GM23338 (cell line): ENCODE results near the gene SLC45A1. TPM values are rescaled to one million over a fixed set of nuclear protein-coding genes. Genes with fewer than 3 reads are reported as not detected.

Experiments used
- ATAC-seq: fragments of 200-7000 bp; cut with Tn5 transposase; 3 replicates; pipeline ENCODE4 v1.9.1; 2020
- DNase-seq: peaks from one replicate; pipeline ENCODE4 v3.0.0-alpha.2; 2015; ENCODE audit warnings: low spot score
- H2AFZ ChIP-seq: fragments of 200-600 bp; sonication (generic); 2 replicates; pipeline ENCODE4 v1.8.0; 2016; ENCODE audit warnings: antibody characterized with exemption, mild to moderate bottlenecking, moderate library complexity
- H3F3A ChIP-seq: fragments of 200-600 bp; sonication (generic); replicated peaks from 2 replicates; pipeline ENCODE4 v1.8.0; 2017; ENCODE audit warnings: antibody characterized with exemption, mixed run types, low read depth
- H3K27ac ChIP-seq: fragments of 200-600 bp; sonication (generic); 2 replicates; pipeline ENCODE4 v1.6.1; 2016; ENCODE audit warnings: low read depth
- H3K27me3 ChIP-seq: fragments of 200-600 bp; sonication (generic); 2 replicates; pipeline ENCODE4 v1.8.0; 2016; ENCODE audit warnings: mild to moderate bottlenecking, mixed run types, moderate library complexity; ENCODE audit not compliant: insufficient read depth
- H3K36me3 ChIP-seq: fragments of 200-600 bp; sonication (generic); 2 replicates; pipeline ENCODE4 v1.8.0; 2016; ENCODE audit warnings: mild to moderate bottlenecking; ENCODE audit not compliant: insufficient read depth
- H3K4me1 ChIP-seq: fragments of 200-600 bp; sonication (generic); 2 replicates; pipeline ENCODE4 v1.8.0; 2016; ENCODE audit warnings: mild to moderate bottlenecking, moderate library complexity; ENCODE audit not compliant: insufficient read depth
- H3K4me2 ChIP-seq: fragments of 200-600 bp; sonication (generic); 2 replicates; pipeline ENCODE4 v1.7.1; 2017; ENCODE audit warnings: mixed run types
- H3K4me3 ChIP-seq: fragments of 200-600 bp; sonication (generic); 2 replicates; pipeline ENCODE4 v1.6.1; 2016; ENCODE audit warnings: mixed run types
- H3K79me2 ChIP-seq: fragments of 200-600 bp; sonication (generic); replicated peaks from 2 replicates; pipeline ENCODE4 v1.8.0; 2017; ENCODE audit warnings: mild to moderate bottlenecking; ENCODE audit not compliant: insufficient read depth
- H3K9me2 ChIP-seq: fragments of 200-600 bp; sonication (generic); 2 replicates; pipeline ENCODE4 v1.8.0; 2017; ENCODE audit not compliant: insufficient read depth
- H4K20me1 ChIP-seq: fragments of 200-600 bp; sonication (generic); replicated peaks from 2 replicates; pipeline ENCODE4 v1.8.0; 2017; ENCODE audit warnings: mild to moderate bottlenecking; ENCODE audit not compliant: insufficient read depth
- H3K27ac Mint-ChIP-seq: 2 replicates; pipeline ENCODE4 v1.8.0; 2020; ENCODE audit warnings: inconsistent platforms, mild to moderate bottlenecking, moderate library complexity, mixed read lengths
- H3K27me3 Mint-ChIP-seq: 3 replicates; pipeline ENCODE4 v1.8.0; 2022; ENCODE audit warnings: low read depth, mild to moderate bottlenecking, moderate library complexity, mixed read lengths, inconsistent platforms; ENCODE audit not compliant: insufficient read depth, poor library complexity
- H3K36me3 Mint-ChIP-seq: 3 replicates; pipeline ENCODE4 v1.8.0; 2021; ENCODE audit warnings: low read depth, mild to moderate bottlenecking, inconsistent platforms, moderate library complexity, mixed read lengths
- H3K4me1 Mint-ChIP-seq: 3 replicates; pipeline ENCODE4 v1.8.0; 2020; ENCODE audit warnings: mild to moderate bottlenecking, inconsistent platforms, mixed read lengths
- H3K4me3 Mint-ChIP-seq: 3 replicates; pipeline ENCODE4 v1.8.0; 2021; ENCODE audit warnings: moderate library complexity, mild to moderate bottlenecking, inconsistent platforms, mixed read lengths
- H3K9me3 Mint-ChIP-seq: 3 replicates; pipeline ENCODE4 v1.8.0; 2020; ENCODE audit warnings: moderate library complexity, mild to moderate bottlenecking, inconsistent platforms, mixed read lengths
- EZH2 ChIP-seq: fragments of 200-600 bp; sonication (generic); IDR thresholded peaks from one replicate; pipeline ENCODE4 v1.8.0; 2017; ENCODE audit warnings: antibody characterized with exemption, mild to moderate bottlenecking, low read depth; ENCODE audit not compliant: unreplicated experiment
- EZH2phosphoT487 ChIP-seq: fragments of 200-600 bp; sonication (generic); IDR thresholded peaks from one replicate; pipeline ENCODE4 v1.8.1; 2018; ENCODE audit warnings: antibody characterized with exemption; ENCODE audit not compliant: unreplicated experiment
- JUNB ChIP-seq: IDR thresholded peaks from one replicate; pipeline ENCODE4 v1.6.1; 2016; ENCODE audit warnings: antibody characterized with exemption; ENCODE audit not compliant: unreplicated experiment
- NANOG ChIP-seq: IDR thresholded peaks from 2 replicates; pipeline ENCODE4 v1.6.1; 2016; ENCODE audit warnings: antibody characterized with exemption, borderline replicate concordance
- POLR2AphosphoS5 ChIP-seq: IDR thresholded peaks from 2 replicates; pipeline ENCODE4 v1.6.1; 2016; ENCODE audit warnings: antibody characterized with exemption, low read depth
- STAT1 ChIP-seq: IDR thresholded peaks from one replicate; pipeline ENCODE4 v1.6.1; 2016; ENCODE audit warnings: antibody characterized with exemption; ENCODE audit not compliant: unreplicated experiment
- ZNF114 ChIP-seq: fragments of 250-450 bp; sonication (Bioruptor Pico); IDR thresholded peaks from 2 replicates; pipeline ENCODE4 v1.5.0; 2020; ENCODE audit warnings: mild to moderate bottlenecking, moderate library complexity
- ZNF331 ChIP-seq: fragments of 250-450 bp; sonication (Bioruptor Pico); IDR thresholded peaks from 2 replicates; pipeline ENCODE4 v1.5.0; 2020; ENCODE audit warnings: low read depth, mild to moderate bottlenecking, moderate library complexity
- polyA plus RNA-seq: library from polyadenylated mRNA; unstranded; fragments of >200 nt; fragmentation: Nextera tagmentation; extraction: Ambion mirVana; gene quantifications from 2 replicates; pipeline ENCODE4 v1.2.1, GENCODE V29; 2016
- total RNA-seq: library from RNA; depleted of rRNA; stranded (reverse); fragments of >200 nt; shearing (Covaris generic); gene quantifications from 2 replicates; pipeline ENCODE4 v1.2.3, GENCODE V29; 2014
- TF ChIP-seq, protein P1 (sequence below), 2 experiments: fragments of 200-600 bp in 1 of 2; sonication (generic) in 1 of 2; conservative IDR thresholded peaks; 2 replicates each; pipeline versions ENCODE4 v1.5.1 to v1.6.1; 2016 to 2017; ENCODE audit warnings: antibody characterized with exemption in 2 of 2, low read depth in 2 of 2, mild to moderate bottlenecking in 2 of 2, moderate library complexity in 1 of 2
- TF ChIP-seq, protein P2 (sequence below): IDR thresholded peaks from one replicate; pipeline ENCODE4 v1.6.1; 2018; ENCODE audit warnings: antibody characterized with exemption; ENCODE audit not compliant: unreplicated experiment
- TF ChIP-seq, protein P3 (sequence below): fragments of 250-450 bp; sonication (Bioruptor Pico); IDR thresholded peaks from 2 replicates; pipeline ENCODE4 v1.5.0; 2020; ENCODE audit warnings: mild to moderate bottlenecking, moderate library complexity

SLC45A1 gene
- total and polyA plus RNA-seq, 2 experiments from 2014 or later: 1.3 to 2.3 TPM

DNA sequence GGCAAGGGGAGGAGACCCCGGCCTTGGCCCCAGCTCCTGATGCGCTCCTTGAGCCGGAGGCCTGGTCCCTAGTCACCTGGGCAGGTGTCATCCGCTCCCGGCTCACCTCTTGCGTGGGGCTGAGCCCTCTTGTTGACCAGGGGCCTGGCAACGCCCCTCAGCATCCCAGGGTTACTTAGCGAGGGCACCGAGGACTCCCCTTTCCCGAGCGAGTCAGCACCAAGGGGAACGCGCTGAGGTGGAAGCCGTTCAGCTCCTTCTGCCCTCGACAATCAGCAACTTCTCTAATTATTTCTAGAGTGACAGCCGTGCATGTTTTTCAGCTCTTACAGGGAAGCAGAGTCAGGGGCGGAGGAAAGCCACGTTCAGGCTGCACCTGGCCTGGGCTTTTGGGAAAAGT is 522 bp downstream of the SLC45A1 start (continued):
- TF ChIP-seq, protein P1, sequence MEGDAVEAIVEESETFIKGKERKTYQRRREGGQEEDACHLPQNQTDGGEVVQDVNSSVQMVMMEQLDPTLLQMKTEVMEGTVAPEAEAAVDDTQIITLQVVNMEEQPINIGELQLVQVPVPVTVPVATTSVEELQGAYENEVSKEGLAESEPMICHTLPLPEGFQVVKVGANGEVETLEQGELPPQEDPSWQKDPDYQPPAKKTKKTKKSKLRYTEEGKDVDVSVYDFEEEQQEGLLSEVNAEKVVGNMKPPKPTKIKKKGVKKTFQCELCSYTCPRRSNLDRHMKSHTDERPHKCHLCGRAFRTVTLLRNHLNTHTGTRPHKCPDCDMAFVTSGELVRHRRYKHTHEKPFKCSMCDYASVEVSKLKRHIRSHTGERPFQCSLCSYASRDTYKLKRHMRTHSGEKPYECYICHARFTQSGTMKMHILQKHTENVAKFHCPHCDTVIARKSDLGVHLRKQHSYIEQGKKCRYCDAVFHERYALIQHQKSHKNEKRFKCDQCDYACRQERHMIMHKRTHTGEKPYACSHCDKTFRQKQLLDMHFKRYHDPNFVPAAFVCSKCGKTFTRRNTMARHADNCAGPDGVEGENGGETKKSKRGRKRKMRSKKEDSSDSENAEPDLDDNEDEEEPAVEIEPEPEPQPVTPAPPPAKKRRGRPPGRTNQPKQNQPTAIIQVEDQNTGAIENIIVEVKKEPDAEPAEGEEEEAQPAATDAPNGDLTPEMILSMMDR (conservative IDR thresholded peaks at IDR 0.05; ENCODE audit: low read depth in 2 of 2): no peak
- TF ChIP-seq ZNF114 (CRISPR knock-in tag): no peak

DNA sequence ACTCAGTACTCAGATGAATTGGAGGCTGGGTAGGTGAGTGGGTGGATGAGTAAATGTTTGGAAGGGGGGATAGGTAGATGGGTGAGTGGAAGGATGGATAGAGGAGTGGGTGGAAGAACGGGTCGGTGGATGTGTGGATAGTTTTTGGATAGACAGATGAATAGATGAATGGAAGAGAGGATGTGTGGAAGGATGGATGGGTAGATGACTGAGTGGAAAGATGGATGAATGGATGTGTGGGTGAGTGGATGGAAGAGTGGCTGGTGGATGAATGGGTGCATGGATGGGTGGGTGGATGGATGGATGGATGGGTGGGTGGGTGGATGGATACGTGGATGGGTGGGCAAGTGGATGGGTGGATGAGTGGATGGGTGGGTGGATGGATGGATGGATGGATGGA is 3.7 kb downstream of the SLC45A1 start:
- peaks cover 26% of the 10 kb centered on the region for H3K27me3 Mint-ChIP-seq
- TF ChIP-seq, protein P2, sequence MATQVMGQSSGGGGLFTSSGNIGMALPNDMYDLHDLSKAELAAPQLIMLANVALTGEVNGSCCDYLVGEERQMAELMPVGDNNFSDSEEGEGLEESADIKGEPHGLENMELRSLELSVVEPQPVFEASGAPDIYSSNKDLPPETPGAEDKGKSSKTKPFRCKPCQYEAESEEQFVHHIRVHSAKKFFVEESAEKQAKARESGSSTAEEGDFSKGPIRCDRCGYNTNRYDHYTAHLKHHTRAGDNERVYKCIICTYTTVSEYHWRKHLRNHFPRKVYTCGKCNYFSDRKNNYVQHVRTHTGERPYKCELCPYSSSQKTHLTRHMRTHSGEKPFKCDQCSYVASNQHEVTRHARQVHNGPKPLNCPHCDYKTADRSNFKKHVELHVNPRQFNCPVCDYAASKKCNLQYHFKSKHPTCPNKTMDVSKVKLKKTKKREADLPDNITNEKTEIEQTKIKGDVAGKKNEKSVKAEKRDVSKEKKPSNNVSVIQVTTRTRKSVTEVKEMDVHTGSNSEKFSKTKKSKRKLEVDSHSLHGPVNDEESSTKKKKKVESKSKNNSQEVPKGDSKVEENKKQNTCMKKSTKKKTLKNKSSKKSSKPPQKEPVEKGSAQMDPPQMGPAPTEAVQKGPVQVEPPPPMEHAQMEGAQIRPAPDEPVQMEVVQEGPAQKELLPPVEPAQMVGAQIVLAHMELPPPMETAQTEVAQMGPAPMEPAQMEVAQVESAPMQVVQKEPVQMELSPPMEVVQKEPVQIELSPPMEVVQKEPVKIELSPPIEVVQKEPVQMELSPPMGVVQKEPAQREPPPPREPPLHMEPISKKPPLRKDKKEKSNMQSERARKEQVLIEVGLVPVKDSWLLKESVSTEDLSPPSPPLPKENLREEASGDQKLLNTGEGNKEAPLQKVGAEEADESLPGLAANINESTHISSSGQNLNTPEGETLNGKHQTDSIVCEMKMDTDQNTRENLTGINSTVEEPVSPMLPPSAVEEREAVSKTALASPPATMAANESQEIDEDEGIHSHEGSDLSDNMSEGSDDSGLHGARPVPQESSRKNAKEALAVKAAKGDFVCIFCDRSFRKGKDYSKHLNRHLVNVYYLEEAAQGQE: no peak
- TF ChIP-seq, protein P3, sequence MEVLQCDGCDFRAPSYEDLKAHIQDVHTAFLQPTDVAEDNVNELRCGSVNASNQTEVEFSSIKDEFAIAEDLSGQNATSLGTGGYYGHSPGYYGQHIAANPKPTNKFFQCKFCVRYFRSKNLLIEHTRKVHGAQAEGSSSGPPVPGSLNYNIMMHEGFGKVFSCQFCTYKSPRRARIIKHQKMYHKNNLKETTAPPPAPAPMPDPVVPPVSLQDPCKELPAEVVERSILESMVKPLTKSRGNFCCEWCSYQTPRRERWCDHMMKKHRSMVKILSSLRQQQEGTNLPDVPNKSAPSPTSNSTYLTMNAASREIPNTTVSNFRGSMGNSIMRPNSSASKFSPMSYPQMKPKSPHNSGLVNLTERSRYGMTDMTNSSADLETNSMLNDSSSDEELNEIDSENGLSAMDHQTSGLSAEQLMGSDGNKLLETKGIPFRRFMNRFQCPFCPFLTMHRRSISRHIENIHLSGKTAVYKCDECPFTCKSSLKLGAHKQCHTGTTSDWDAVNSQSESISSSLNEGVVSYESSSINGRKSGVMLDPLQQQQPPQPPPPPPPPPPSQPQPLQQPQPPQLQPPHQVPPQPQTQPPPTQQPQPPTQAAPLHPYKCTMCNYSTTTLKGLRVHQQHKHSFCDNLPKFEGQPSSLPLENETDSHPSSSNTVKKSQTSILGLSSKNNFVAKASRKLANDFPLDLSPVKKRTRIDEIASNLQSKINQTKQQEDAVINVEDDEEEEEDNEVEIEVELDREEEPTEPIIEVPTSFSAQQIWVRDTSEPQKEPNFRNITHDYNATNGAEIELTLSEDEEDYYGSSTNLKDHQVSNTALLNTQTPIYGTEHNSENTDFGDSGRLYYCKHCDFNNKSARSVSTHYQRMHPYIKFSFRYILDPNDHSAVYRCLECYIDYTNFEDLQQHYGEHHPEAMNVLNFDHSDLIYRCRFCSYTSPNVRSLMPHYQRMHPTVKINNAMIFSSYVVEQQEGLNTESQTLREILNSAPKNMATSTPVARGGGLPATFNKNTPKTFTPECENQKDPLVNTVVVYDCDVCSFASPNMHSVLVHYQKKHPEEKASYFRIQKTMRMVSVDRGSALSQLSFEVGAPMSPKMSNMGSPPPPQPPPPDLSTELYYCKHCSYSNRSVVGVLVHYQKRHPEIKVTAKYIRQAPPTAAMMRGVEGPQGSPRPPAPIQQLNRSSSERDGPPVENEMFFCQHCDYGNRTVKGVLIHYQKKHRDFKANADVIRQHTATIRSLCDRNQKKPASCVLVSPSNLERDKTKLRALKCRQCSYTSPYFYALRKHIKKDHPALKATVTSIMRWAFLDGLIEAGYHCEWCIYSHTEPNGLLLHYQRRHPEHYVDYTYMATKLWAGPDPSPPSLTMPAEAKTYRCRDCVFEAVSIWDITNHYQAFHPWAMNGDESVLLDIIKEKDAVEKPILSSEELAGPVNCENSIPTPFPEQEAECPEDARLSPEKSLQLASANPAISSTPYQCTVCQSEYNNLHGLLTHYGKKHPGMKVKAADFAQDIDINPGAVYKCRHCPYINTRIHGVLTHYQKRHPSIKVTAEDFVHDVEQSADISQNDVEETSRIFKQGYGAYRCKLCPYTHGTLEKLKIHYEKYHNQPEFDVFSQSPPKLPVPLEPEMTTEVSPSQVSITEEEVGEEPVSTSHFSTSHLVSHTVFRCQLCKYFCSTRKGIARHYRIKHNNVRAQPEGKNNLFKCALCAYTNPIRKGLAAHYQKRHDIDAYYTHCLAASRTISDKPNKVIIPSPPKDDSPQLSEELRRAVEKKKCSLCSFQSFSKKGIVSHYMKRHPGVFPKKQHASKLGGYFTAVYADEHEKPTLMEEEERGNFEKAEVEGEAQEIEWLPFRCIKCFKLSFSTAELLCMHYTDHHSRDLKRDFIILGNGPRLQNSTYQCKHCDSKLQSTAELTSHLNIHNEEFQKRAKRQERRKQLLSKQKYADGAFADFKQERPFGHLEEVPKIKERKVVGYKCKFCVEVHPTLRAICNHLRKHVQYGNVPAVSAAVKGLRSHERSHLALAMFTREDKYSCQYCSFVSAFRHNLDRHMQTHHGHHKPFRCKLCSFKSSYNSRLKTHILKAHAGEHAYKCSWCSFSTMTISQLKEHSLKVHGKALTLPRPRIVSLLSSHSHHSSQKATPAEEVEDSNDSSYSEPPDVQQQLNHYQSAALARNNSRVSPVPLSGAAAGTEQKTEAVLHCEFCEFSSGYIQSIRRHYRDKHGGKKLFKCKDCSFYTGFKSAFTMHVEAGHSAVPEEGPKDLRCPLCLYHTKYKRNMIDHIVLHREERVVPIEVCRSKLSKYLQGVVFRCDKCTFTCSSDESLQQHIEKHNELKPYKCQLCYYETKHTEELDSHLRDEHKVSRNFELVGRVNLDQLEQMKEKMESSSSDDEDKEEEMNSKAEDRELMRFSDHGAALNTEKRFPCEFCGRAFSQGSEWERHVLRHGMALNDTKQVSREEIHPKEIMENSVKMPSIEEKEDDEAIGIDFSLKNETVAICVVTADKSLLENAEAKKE (CRISPR knock-in tag): no peak
- TF ChIP-seq EZH2 (no peak), STAT1 (no peak), POLR2AphosphoS5 (no peak), NANOG (no peak), EZH2phosphoT487 (no peak), ZNF331 (no peak), JUNB (no peak)
- TF ChIP-seq, protein P1 (conservative IDR thresholded peaks at IDR 0.05; ENCODE audit: low read depth in 2 of 2): no peak

More for the DNA sequence above, 3.7 kb downstream of the SLC45A1 start:
- peaks cover 6% of the 10 kb centered on the region for H3K4me1 Mint-ChIP-seq
- Histone ChIP-seq H3K36me3 (no peaks in the 10 kb centered on the region), H2AFZ (no peak overlapping the region), H4K20me1 (no peaks in the 10 kb centered on the region), H3K4me2 (no peak overlapping the region), H3F3A (peaks cover 3% of the 10 kb centered on the region; the same call in 1 of the 2 replicates), H3K4me3 (no peak overlapping the region), H3K79me2 (no peaks in the 10 kb centered on the region), H3K27me3 (peaks cover 25% of the 10 kb centered on the region), H3K9me2 (no peaks in the 10 kb centered on the region), H3K27ac (no peak overlapping the region), H3K4me1 (no peaks in the 10 kb centered on the region)
- H3K4me3 Mint-ChIP-seq: no peak overlapping the region
- H3K36me3 Mint-ChIP-seq: no peaks in the 10 kb centered on the region
- ATAC-seq: no peak
- peaks cover 2% of the 10 kb centered on the region; the same call in 1 of the 3 replicates for H3K9me3 Mint-ChIP-seq
- no peak for DNase-seq
- no peak overlapping the region for H3K27ac Mint-ChIP-seq
